Measurements from ENCODE around the gene TTC28.

The TTC28 gene

DNA sequence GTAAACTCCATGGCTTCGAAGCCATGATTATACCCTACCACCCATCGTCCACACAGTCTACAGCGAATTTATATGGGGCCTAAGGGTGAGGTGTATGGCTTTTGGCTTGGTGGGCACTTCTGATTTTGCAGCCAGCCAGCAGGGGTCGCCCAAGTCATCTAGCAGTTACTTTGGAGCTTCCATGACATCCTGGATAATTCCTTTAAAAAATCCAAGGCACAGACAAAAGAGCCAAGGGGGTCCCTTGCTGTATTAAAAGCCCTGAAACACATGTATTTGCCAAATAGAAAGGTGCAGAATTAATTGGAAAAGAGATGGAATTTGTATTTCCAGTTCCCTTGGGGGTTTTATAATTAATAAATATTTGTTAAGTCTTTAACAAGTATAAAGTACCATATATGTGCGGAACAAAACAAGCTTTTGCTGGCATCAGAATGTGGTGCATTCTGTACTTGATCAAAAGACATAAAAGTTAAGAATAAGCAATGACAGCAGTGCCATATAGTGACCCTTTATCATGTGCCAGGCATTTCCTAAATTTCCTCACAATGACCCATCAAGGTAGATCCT is 627.8 kb downstream of the TTC28 start:
- H2AFZ ChIP-seq (ENCODE audit: low read length, unreplicated experiment): no peak overlapping the region
- H3K27ac ChIP-seq (ENCODE audit: low read depth, low read length): no peak overlapping the region
- H3K4me1 ChIP-seq (ENCODE audit: control insufficient read depth, insufficient read depth, low read length, unreplicated experiment): peaks cover 6% of the 10 kb centered on the region
- no peaks in the 10 kb centered on the region for H3K27me3 ChIP-seq (ENCODE audit: insufficient read depth, low read length)
- H3K4me3 ChIP-seq (ENCODE audit: low read depth, low read length): no peak overlapping the region
- H3K79me2 ChIP-seq (ENCODE audit: control insufficient read depth, insufficient read depth, low read length, unreplicated experiment): no peaks in the 10 kb centered on the region
- H3K36me3 ChIP-seq (ENCODE audit: insufficient read depth, low read length): no peaks in the 10 kb centered on the region

GRCh38 chr22:28051091-28051786 is 628.4 kb downstream of the TTC28 start:
- no peaks in the 10 kb centered on the region for H3K79me2 ChIP-seq (ENCODE audit: control insufficient read depth, insufficient read depth, low read length, unreplicated experiment)
- no peaks in the 10 kb centered on the region for H3K36me3 ChIP-seq (ENCODE audit: insufficient read depth, low read length)
- no peak overlapping the region for H3K27ac ChIP-seq (ENCODE audit: low read depth, low read length)
- H2AFZ ChIP-seq (ENCODE audit: low read length, unreplicated experiment): no peak overlapping the region
- H3K4me1 ChIP-seq (ENCODE audit: control insufficient read depth, insufficient read depth, low read length, unreplicated experiment): peaks cover 6% of the 10 kb centered on the region
- H3K27me3 ChIP-seq (ENCODE audit: insufficient read depth, low read length): no peaks in the 10 kb centered on the region
- H3K4me3 ChIP-seq (ENCODE audit: low read depth, low read length): no peak overlapping the region

DNA sequence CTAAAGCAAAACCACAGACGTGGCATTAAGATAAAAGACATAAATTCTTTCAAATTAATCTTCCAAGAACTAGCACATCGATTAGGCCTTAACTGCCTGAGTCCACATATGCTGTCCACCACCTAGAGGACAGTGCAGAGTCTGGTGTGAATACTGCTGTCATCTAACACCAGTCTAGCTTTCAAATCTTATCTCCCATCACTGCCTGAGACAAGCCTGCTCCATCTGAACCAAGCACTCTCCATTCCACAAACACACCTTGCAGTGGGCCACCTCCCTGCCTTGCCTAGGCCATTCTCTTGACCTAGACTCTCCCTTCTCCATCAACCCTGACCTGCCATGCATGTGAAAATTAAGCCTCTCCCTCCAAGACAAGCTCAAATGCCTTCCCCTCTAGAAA is 631.1 kb downstream of the TTC28 start:
- Histone ChIP-seq H3K4me3 (ENCODE audit: low read depth, low read length) (no peak overlapping the region), H3K27ac (ENCODE audit: low read depth, low read length) (no peak overlapping the region), H3K79me2 (ENCODE audit: control insufficient read depth, insufficient read depth, low read length, unreplicated experiment) (no peaks in the 10 kb centered on the region), H2AFZ (ENCODE audit: low read length, unreplicated experiment) (no peak overlapping the region), H3K36me3 (ENCODE audit: insufficient read depth, low read length) (no peaks in the 10 kb centered on the region), H3K4me1 (ENCODE audit: control insufficient read depth, insufficient read depth, low read length, unreplicated experiment) (no peaks in the 10 kb centered on the region), H3K27me3 (ENCODE audit: insufficient read depth, low read length) (no peaks in the 10 kb centered on the region)

- Histone ChIP-seq H3K4me1 (ENCODE audit: control insufficient read depth, insufficient read depth, low read length, unreplicated experiment) (no peaks in the 10 kb centered on the region), H3K79me2 (ENCODE audit: control insufficient read depth, insufficient read depth, low read length, unreplicated experiment) (no peaks in the 10 kb centered on the region), H3K27ac (ENCODE audit: low read depth, low read length) (no peak overlapping the region), H2AFZ (ENCODE audit: low read length, unreplicated experiment) (no peak overlapping the region), H3K27me3 (ENCODE audit: insufficient read depth, low read length) (no peaks in the 10 kb centered on the region), H3K36me3 (ENCODE audit: insufficient read depth, low read length) (no peaks in the 10 kb centered on the region), H3K4me3 (ENCODE audit: low read depth, low read length) (no peak overlapping the region)
These were observed 631.9 kb downstream of the TTC28 start for GRCh38 chr22:28047740-28048139.

- Histone ChIP-seq H3K27ac (ENCODE audit: low read depth, low read length) (no peak overlapping the region), H3K79me2 (ENCODE audit: control insufficient read depth, insufficient read depth, low read length, unreplicated experiment) (no peaks in the 10 kb centered on the region), H3K4me1 (ENCODE audit: control insufficient read depth, insufficient read depth, low read length, unreplicated experiment) (no peaks in the 10 kb centered on the region)
These were observed 633.5 kb downstream of the TTC28 start for GRCh38 chr22:28046100-28046499.

GRCh38 chr22:28044546-28045173 is 635.0 kb downstream of the TTC28 start:
- no peaks in the 10 kb centered on the region for H3K79me2 ChIP-seq (ENCODE audit: control insufficient read depth, insufficient read depth, low read length, unreplicated experiment)
- H3K4me3 ChIP-seq (ENCODE audit: low read depth, low read length): no peak overlapping the region
- no peak overlapping the region for H3K27ac ChIP-seq (ENCODE audit: low read depth, low read length)
- H3K27me3 ChIP-seq (ENCODE audit: insufficient read depth, low read length): no peaks in the 10 kb centered on the region
- H3K36me3 ChIP-seq (ENCODE audit: insufficient read depth, low read length): no peaks in the 10 kb centered on the region
- H3K4me1 ChIP-seq (ENCODE audit: control insufficient read depth, insufficient read depth, low read length, unreplicated experiment): no peaks in the 10 kb centered on the region
- no peak overlapping the region for H2AFZ ChIP-seq (ENCODE audit: low read length, unreplicated experiment)

More at GRCh38 chr22:28046100-28046499, 633.5 kb downstream of the TTC28 start:
- Histone ChIP-seq H3K36me3 (ENCODE audit: insufficient read depth, low read length) (no peaks in the 10 kb centered on the region), H3K27me3 (ENCODE audit: insufficient read depth, low read length) (no peaks in the 10 kb centered on the region), H3K4me3 (ENCODE audit: low read depth, low read length) (no peak overlapping the region), H2AFZ (ENCODE audit: low read length, unreplicated experiment) (no peak overlapping the region)

DNA sequence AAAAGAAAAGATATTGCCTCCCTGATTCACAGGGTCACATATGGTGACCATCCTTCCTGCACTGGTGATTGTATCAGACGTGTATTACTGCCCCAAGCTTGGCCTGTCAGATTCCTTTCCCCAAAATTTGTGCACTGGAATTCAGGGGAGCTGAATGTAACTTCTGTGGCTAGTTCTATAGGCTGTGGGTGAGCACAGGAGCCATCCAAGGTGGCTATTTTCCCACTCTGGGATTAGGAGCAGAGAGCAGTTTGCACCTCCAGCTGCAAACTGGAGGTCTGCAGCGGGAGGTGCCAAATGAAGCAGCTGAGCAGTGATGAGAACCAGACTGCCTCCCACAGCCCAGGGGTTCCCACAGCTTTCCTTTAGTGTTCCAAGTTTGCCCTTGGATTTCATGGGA is 636.4 kb downstream of the TTC28 start:
- Histone ChIP-seq H3K4me3 (ENCODE audit: low read depth, low read length) (no peak overlapping the region), H3K79me2 (ENCODE audit: control insufficient read depth, insufficient read depth, low read length, unreplicated experiment) (no peaks in the 10 kb centered on the region), H3K36me3 (ENCODE audit: insufficient read depth, low read length) (no peaks in the 10 kb centered on the region), H3K4me1 (ENCODE audit: control insufficient read depth, insufficient read depth, low read length, unreplicated experiment) (no peaks in the 10 kb centered on the region), H3K27ac (ENCODE audit: low read depth, low read length) (no peak overlapping the region), H2AFZ (ENCODE audit: low read length, unreplicated experiment) (no peak overlapping the region), H3K27me3 (ENCODE audit: insufficient read depth, low read length) (no peaks in the 10 kb centered on the region)

DNA sequence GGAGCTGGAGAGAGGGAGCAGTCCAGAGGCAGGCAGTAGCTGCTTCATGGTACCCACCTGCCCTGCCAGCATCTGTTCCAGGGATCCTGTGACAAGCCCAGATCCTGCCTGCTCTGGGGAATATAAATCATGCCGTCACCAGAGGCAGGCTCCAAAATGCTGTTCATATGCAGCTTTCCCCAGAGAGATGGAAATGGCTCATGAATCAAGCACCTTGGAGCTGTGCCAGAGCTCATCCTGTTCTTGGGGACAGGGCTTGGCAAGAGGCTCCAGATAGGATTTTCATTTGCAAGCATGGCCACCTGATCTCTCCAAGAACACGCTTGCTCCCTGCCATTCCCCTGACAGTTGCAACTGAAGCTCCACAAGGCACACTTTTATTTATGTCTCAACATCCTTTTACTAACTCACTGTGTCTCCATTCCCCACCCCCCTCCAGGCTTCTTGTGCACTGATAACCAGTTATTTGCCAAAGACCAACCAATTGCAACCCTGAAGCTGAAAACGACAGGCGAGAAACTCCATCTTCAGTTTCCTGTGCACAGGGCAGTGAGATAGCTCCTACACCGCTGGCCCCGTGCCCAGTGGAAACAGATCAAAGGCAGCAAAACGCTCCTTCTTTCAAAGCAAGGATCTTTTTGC is 644.8 kb downstream of the TTC28 start:
- H2AFZ ChIP-seq (ENCODE audit: low read length, unreplicated experiment): no peak overlapping the region
- H3K36me3 ChIP-seq (ENCODE audit: insufficient read depth, low read length): no peaks in the 10 kb centered on the region
- no peaks in the 10 kb centered on the region for H3K79me2 ChIP-seq (ENCODE audit: control insufficient read depth, insufficient read depth, low read length, unreplicated experiment)
- H3K4me3 ChIP-seq (ENCODE audit: low read depth, low read length): no peak overlapping the region
- no peaks in the 10 kb centered on the region for H3K27me3 ChIP-seq (ENCODE audit: insufficient read depth, low read length)
- H3K4me1 ChIP-seq (ENCODE audit: control insufficient read depth, insufficient read depth, low read length, unreplicated experiment): peaks cover 19% of the 10 kb centered on the region
- H3K27ac ChIP-seq (ENCODE audit: low read depth, low read length): no peak overlapping the region

GRCh38 chr22:28034145-28034759 is 645.4 kb downstream of the TTC28 start:
- Histone ChIP-seq H3K79me2 (ENCODE audit: control insufficient read depth, insufficient read depth, low read length, unreplicated experiment) (no peaks in the 10 kb centered on the region), H3K27me3 (ENCODE audit: insufficient read depth, low read length) (no peaks in the 10 kb centered on the region), H3K4me3 (ENCODE audit: low read depth, low read length) (no peak overlapping the region), H3K27ac (ENCODE audit: low read depth, low read length) (no peak overlapping the region), H3K4me1 (ENCODE audit: control insufficient read depth, insufficient read depth, low read length, unreplicated experiment) (peaks cover 24% of the 10 kb centered on the region), H2AFZ (ENCODE audit: low read length, unreplicated experiment) (no peak overlapping the region), H3K36me3 (ENCODE audit: insufficient read depth, low read length) (no peaks in the 10 kb centered on the region)

DNA sequence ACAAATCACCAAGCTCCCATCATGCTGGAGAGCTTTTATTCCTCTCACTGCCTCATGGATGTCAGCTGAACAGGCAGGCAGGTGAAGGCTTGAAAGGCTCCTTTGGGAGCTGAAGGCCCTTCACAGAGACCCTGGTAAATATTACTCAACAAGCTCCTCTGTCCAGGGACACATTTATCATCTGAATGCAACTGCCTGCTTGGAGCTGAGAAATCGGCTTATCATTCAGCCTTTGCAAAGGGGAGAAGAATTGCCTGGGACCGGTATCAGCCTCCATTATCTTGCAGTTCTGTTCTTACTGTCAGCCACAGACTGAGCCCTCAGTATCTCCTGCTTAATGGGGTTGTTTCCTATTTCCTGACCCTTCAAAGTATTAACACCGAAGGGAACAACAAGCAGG is 646.8 kb downstream of the TTC28 start:
- Histone ChIP-seq H3K4me3 (ENCODE audit: low read depth, low read length) (no peak overlapping the region), H3K27ac (ENCODE audit: low read depth, low read length) (no peak overlapping the region), H3K36me3 (ENCODE audit: insufficient read depth, low read length) (no peaks in the 10 kb centered on the region), H3K27me3 (ENCODE audit: insufficient read depth, low read length) (no peaks in the 10 kb centered on the region), H3K4me1 (ENCODE audit: control insufficient read depth, insufficient read depth, low read length, unreplicated experiment) (peaks cover 34% of the 10 kb centered on the region), H2AFZ (ENCODE audit: low read length, unreplicated experiment) (no peak overlapping the region), H3K79me2 (ENCODE audit: control insufficient read depth, insufficient read depth, low read length, unreplicated experiment) (no peaks in the 10 kb centered on the region)
